Endothelial cell of umbilical vein (primary cell): Measurements from ENCODE around the gene MZB1. TPM values are rescaled to one million over a fixed set of nuclear protein-coding genes. Genes with fewer than 3 reads are reported as not detected.

Source experiments
- BruUV-seq: library from RNA; stranded (reverse); fragments of 400-500 nt; replicated peaks from 2 replicates; lab custom pipeline; 2021; lab: Mats Ljungman, UMichigan
- CTCF ChIA-PET: fragments of 300-600, 350-600 bp; sonication (Branson Sonifier 250); formaldehyde crosslinking; loops from one replicate; lab custom pipeline; 2021; ENCODE audit warnings: antibody characterized with exemption, inconsistent platforms; lab: Charles Lee
- POLR2A ChIA-PET: fragments of 300-600, 350-600 bp; sonication (Branson Sonifier 250); formaldehyde crosslinking; loops from one replicate; lab custom pipeline; 2021; ENCODE audit warnings: antibody characterized with exemption, inconsistent platforms; lab: Charles Lee
- DNase-seq: peaks from one replicate; pipeline ENCODE4 v3.0.0-alpha.2; 2011; ENCODE audit warnings: low read depth, low spot score
- FAIRE-seq: peaks from 2 replicates; lab custom pipeline; 2011; peaks lifted over from hg19 to GRCh38; lab: Jason Lieb, UNC
- H2AFZ ChIP-seq: 2 replicates; pipeline ENCODE4 v1.6.0; 2012; ENCODE audit warnings: low read depth, low read length, control low read depth, inconsistent platforms
- H3K27ac ChIP-seq: 2 replicates; pipeline ENCODE4 v1.5.1; 2011; ENCODE audit warnings: low read depth, mild to moderate bottlenecking, control low read depth, low read length, moderate library complexity; ENCODE audit not compliant: insufficient read depth
- H3K27me3 ChIP-seq, 2 experiments: 2 replicates each; pipeline versions ENCODE4 v1.6.0 to v1.6.1; 2011; ENCODE audit warnings: low read length in 2 of 2, mixed read lengths in 1 of 2; ENCODE audit not compliant: control insufficient read depth in 2 of 2, insufficient read depth in 2 of 2
- H3K36me3 ChIP-seq, 2 experiments: 2 replicates in 1 of 2; 3 replicates in 1 of 2; pipeline ENCODE4 v1.5.1; 2011; ENCODE audit warnings: low read length in 2 of 2, mild to moderate bottlenecking in 1 of 2, moderate library complexity in 1 of 2; ENCODE audit not compliant: control insufficient read depth in 2 of 2, insufficient read depth in 2 of 2; ENCODE audit errors: extremely low read depth in 1 of 2
- H3K4me1 ChIP-seq: 3 replicates; pipeline ENCODE4 v1.5.1; 2011; ENCODE audit warnings: mild to moderate bottlenecking, low read length; ENCODE audit not compliant: control insufficient read depth, insufficient read depth; ENCODE audit errors: extremely low read depth
- H3K4me2 ChIP-seq: 2 replicates; pipeline ENCODE4 v1.6.1; 2011; ENCODE audit warnings: low read length, control low read depth, mixed read lengths; ENCODE audit not compliant: insufficient read depth
- H3K4me3 ChIP-seq, 3 experiments: fragments of 200-600 bp in 1 of 3; sonication (generic), shearing (Covaris generic) in 1 of 3; replicated peaks in 1 of 3; 2 replicates each; pipeline ENCODE4 v1.5.1; 2011 to 2016; ENCODE audit warnings: control low read depth in 3 of 3, low read length in 3 of 3, mild to moderate bottlenecking in 2 of 3, inconsistent platforms in 1 of 3, low read depth in 1 of 3, moderate library complexity in 1 of 3; ENCODE audit not compliant: insufficient read depth in 1 of 3
- H3K79me2 ChIP-seq: 2 replicates; pipeline ENCODE4 v1.6.0; 2012; ENCODE audit warnings: low read length, inconsistent platforms; ENCODE audit not compliant: control insufficient read depth, insufficient read depth
- H3K9ac ChIP-seq: replicated peaks from 2 replicates; pipeline ENCODE3; 2011; ENCODE audit warnings: low read length, control low read depth; ENCODE audit not compliant: insufficient read depth; ENCODE audit errors: extremely low read depth
- H3K9me1 ChIP-seq: replicated peaks from 3 replicates; pipeline ENCODE4 v1.6.0; 2011; ENCODE audit warnings: mild to moderate bottlenecking, low read length; ENCODE audit not compliant: control insufficient read depth, insufficient read depth; ENCODE audit errors: extremely low read depth
- H3K9me3 ChIP-seq: replicated peaks from 2 replicates; pipeline ENCODE4 v1.5.1; 2012; ENCODE audit warnings: low read length, inconsistent platforms; ENCODE audit not compliant: control insufficient read depth, insufficient read depth
- H4K20me1 ChIP-seq: replicated peaks from 2 replicates; pipeline ENCODE3; 2011; ENCODE audit warnings: mild to moderate bottlenecking, low read length; ENCODE audit not compliant: control insufficient read depth, insufficient read depth; ENCODE audit errors: extremely low read depth
- CTCF ChIP-seq, 2 donors: IDR thresholded peaks; 1 replicate in 1 of 2; 2 replicates in 1 of 2; pipeline ENCODE4 v1.5.1; 2011; ENCODE audit warnings: low read length in 2 of 2, mild to moderate bottlenecking in 2 of 2, moderate library complexity in 2 of 2, control low read depth in 1 of 2, inconsistent platforms in 1 of 2, low read depth in 1 of 2; ENCODE audit not compliant: insufficient read depth in 1 of 2; ENCODE audit errors: extremely low read depth in 1 of 2
- EZH2 ChIP-seq: IDR thresholded peaks from 2 replicates; pipeline ENCODE4 v1.6.1; 2012; ENCODE audit warnings: borderline replicate concordance, low read depth, mild to moderate bottlenecking, moderate library complexity, low read length, inconsistent platforms; ENCODE audit not compliant: severe bottlenecking
- FOS ChIP-seq: IDR thresholded peaks from 2 replicates; pipeline ENCODE4 v1.6.1; 2011; ENCODE audit warnings: mild to moderate bottlenecking, low read length, moderate library complexity, borderline replicate concordance; ENCODE audit not compliant: insufficient read depth
- GATA2 ChIP-seq: IDR thresholded peaks from 2 replicates; pipeline ENCODE4 v1.7.0; 2011; ENCODE audit warnings: low read depth, mild to moderate bottlenecking, moderate library complexity, mixed read lengths, low read length; ENCODE audit not compliant: insufficient read length, insufficient read depth
- JUN ChIP-seq: IDR thresholded peaks from 2 replicates; pipeline ENCODE4 v1.6.1; 2011; ENCODE audit warnings: borderline replicate concordance, low read depth; ENCODE audit not compliant: insufficient read length, insufficient read depth
- MAX ChIP-seq: IDR thresholded peaks from 2 replicates; pipeline ENCODE4 v1.6.1; 2011; ENCODE audit not compliant: insufficient read depth, insufficient read length
- MYC ChIP-seq: IDR thresholded peaks from one replicate; pipeline ENCODE4 v1.6.1; 2011; ENCODE audit warnings: mild to moderate bottlenecking, low read depth, low read length
- POLR2A ChIP-seq: IDR thresholded peaks from 2 replicates; pipeline ENCODE4 v1.6.1; 2012; ENCODE audit warnings: low read depth, mild to moderate bottlenecking, control low read depth, low read length
- POLR2AphosphoS5 ChIP-seq: IDR thresholded peaks from 2 replicates; pipeline ENCODE4 v1.6.1; 2012; ENCODE audit warnings: low read depth, mild to moderate bottlenecking, control low read depth, low read length, moderate library complexity; ENCODE audit not compliant: insufficient read depth
- dilution Hi-C: fragments of 300-500 bp; cut with MboI; formaldehyde crosslinking; loops from one replicate; pipeline ENCODE4 v1.15.0; 2019; ENCODE audit warnings: low sequenced_read_pairs; ENCODE audit not compliant: extremely low pct_ligation_motif_present
- intact Hi-C: fragments of 100-400 bp; cut with micrococcal nuclease; formaldehyde crosslinking; loops from one replicate; pipeline ENCODE4 v1.10.0; 2022
- polyA plus RNA-seq, 4 experiments: library from polyadenylated mRNA; depleted of rRNA in 3 of 4; stranded (reverse) in 3 of 4; unstranded in 1 of 4; fragments of >200 nt; gene quantifications; 2 replicates each; pipeline versions ENCODE4 v1.2.1 to v1.2.3, GENCODE V29; 2011 to 2012; ENCODE audit warnings: missing spikeins in 1 of 4
- total RNA-seq: library from RNA; stranded (reverse); gene quantifications from 2 replicates; pipeline ENCODE4 v1.2.3, GENCODE V29; 2021

MZB1 gene
- total and polyA plus RNA-seq, 2 donors (not counting 3 experiments of a cell fraction or from before 2014, with no cell fraction given): not detected

GRCh38 chr5:139396691-139397090 lies 7.0 kb upstream of the MZB1 start:
- Histone ChIP-seq H2AFZ (no peak overlapping the region), H4K20me1 (no peaks in the 10 kb centered on the region), H3K9ac (no peak overlapping the region), H3K36me3 (no peaks in the 10 kb centered on the region), H3K4me3 (no peak overlapping the region), H3K79me2 (no peaks in the 10 kb centered on the region), H3K9me1 (no peaks in the 10 kb centered on the region), H3K4me1 (peaks cover 6% of the 10 kb centered on the region), H3K4me2 (no peak overlapping the region), H3K27me3 (peaks cover 7 to 14% of the 10 kb centered on the region in 2 experiments), H3K9me3 (no peaks in the 10 kb centered on the region), H3K27ac (no peak overlapping the region)
- FAIRE-seq (no peak), DNase-seq (no peak)
- TF ChIP-seq MAX: no peak
- TF ChIP-seq CTCF (IDR thresholded peaks at IDR 0.05; ENCODE audit: extremely low read depth in 1 of 2, insufficient read depth in 1 of 2, low read depth in 1 of 2, low read length in 2 of 2): no peak
- TF ChIP-seq JUN: no peak
- no peak for TF ChIP-seq EZH2
- no peak for TF ChIP-seq MYC
- no peak for TF ChIP-seq GATA2
- no peak for TF ChIP-seq POLR2A
- TF ChIP-seq POLR2AphosphoS5: no peak
- no peak for TF ChIP-seq FOS
- BruUV-seq: no TSS peak
- dilution Hi-C loops: no loop called here
- CTCF ChIA-PET: interaction anchor here (1.2 kb wide), 1 partner anchor 9 kb away, joined by 3 read pairs; no protein-coding TSS in a partner anchor
- POLR2A ChIA-PET: no interaction called here
- intact Hi-C loops: no loop called here
